ENCODE data around the gene MYOZ1.
"Not testable (repeated sequence)": the region's sequence is repeated elsewhere in the genome, so short reads cannot be mapped to it uniquely, and the experiment has no call there.

DNA sequence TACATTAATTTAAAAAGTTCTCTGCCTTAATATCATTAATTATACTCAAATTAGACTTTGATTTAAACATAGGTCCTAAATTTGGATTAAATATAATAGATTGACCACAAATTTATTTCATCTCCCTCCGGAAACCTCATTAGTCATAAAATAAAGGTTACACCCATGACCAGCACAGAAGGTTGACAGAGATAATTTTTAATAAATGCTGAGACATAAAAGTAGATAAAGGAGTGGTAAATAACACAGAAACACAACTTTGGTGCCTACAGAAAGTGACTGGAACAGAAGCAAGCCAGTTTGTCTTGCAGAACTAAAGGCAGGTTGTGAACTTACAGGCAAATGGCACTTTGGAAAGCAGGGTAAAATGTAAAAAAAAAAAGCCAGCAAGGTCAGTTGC is 46.4 kb upstream of the MYOZ1 start:
- TF ChIP-seq, protein P1, sequence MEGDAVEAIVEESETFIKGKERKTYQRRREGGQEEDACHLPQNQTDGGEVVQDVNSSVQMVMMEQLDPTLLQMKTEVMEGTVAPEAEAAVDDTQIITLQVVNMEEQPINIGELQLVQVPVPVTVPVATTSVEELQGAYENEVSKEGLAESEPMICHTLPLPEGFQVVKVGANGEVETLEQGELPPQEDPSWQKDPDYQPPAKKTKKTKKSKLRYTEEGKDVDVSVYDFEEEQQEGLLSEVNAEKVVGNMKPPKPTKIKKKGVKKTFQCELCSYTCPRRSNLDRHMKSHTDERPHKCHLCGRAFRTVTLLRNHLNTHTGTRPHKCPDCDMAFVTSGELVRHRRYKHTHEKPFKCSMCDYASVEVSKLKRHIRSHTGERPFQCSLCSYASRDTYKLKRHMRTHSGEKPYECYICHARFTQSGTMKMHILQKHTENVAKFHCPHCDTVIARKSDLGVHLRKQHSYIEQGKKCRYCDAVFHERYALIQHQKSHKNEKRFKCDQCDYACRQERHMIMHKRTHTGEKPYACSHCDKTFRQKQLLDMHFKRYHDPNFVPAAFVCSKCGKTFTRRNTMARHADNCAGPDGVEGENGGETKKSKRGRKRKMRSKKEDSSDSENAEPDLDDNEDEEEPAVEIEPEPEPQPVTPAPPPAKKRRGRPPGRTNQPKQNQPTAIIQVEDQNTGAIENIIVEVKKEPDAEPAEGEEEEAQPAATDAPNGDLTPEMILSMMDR (IDR thresholded peaks at IDR 0.05): not testable (repeated sequence)
- not testable (repeated sequence) for TF ChIP-seq EZH2 (IDR thresholded peaks at IDR 0.05; ENCODE audit: borderline replicate concordance, insufficient read depth, low read depth, low read length, poor library complexity, severe bottlenecking)

Data from B cell (primary cell).